IPS-NIHi7 (cell line): ENCODE results near the gene OGDH.
"Not testable (repeated sequence)": the region's sequence is repeated elsewhere in the genome, so short reads cannot be mapped to it uniquely, and the experiment has no call there.

Experiments used
- DNase-seq: peaks from one replicate; pipeline ENCODE4 v3.0.0; 2012; ENCODE audit warnings: mixed read lengths; ENCODE audit errors: extremely low spot score

The OGDH gene

GRCh38 chr7:44606341-44607140, at the start of gene OGDH:
OGDH (plus strand) TSS chr7:44606627; CDS start chr7:44624344, 17,717 bp downstream.
- DNase-seq = peak; percentile 99

DNA sequence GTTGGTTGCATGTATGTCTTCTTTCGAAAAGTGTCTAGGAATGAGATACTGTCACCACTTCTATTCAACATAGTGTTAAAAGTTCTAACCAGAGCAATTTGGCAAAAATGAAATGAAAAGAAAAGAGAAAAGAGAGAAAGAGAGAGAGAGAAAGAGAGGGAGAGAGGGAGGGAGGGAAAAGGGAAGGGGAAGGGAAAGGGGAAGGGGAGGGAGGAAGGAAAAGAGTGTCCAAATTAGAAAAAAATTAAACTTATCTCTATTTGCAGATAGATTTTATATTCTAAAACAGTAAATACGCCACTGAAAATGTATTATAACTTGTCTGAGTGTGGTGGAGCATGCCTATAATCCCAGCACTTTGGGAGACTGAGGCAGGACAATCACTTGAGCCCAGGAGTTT, 48.9 kb upstream of the OGDH start:
- DNase-seq = no peak

DNA sequence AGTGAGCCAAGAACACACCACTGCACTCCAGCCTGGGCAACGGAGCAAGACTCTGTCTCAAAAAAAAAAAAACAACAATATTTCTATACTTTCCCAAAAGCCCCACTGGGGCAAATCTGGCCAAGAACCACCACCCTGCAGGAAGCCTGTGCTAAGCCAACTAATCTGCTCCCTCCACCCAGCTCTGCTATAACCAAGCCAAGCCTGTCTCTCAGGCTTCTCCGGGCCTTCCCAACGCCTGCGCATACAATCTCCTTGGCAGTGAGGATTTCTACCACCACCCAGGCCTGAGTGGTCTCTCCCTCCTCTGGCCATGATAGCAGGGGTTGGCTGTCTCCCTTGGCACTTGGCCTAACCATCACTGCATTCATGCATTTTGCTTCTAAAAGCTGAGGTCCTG, 46.9 kb upstream of the OGDH start:
- no peak for DNase-seq

DNA sequence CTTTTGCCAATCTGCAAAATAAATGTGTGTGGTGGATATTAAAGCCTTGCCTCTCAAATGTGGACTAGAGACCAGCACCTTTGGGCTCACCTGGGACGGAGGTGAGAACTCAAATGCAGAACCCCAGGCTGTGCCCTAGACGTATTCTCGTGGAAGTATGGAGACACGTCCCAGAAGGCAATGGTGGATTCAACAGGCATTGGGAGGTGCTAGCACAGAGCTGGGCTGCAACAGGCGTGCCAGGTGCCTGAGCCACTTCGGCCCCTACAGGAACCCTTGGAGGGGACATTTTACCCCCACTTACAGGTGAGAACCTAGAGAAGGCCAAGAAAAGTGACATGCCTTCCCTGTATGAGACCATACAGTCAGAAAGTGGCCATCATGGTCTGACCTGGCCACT, 44.9 kb upstream of the OGDH start:
- DNase-seq = no peak

DNA sequence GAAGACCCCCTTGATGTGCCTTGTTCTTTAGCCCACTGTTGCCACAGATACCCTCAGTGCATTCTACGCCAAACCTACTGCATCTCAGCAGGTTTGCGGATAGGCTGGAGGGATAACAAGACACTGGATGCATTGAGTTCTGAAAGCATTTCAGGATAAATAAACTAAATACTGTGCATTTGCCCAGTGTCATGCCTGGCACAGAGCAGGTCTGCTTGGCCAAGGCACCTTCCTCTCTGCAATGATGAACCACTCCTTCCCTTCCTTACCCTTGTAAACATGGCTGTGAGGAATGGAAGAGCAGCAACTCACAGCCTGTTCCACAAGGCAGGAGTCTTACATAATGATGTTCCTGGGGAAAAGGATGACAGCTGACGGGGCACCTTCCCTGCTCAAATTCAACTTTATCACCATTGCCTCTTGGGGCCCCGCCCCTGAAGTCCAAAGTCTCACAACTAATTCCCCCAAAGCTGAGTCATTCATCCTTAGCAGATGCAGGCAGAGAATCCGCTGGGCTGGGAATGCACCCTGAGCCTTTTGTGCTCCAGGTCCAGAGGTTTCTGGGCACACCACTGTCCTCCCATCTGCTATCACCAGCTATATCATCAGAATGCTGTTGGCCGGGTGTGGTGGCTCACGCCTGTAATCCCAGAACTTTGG, 44.3 kb upstream of the OGDH start:
- DNase-seq = no peak

GRCh38 chr7:44562622-44562962, 43.8 kb upstream of the OGDH start:
- not testable (repeated sequence) for DNase-seq

DNA sequence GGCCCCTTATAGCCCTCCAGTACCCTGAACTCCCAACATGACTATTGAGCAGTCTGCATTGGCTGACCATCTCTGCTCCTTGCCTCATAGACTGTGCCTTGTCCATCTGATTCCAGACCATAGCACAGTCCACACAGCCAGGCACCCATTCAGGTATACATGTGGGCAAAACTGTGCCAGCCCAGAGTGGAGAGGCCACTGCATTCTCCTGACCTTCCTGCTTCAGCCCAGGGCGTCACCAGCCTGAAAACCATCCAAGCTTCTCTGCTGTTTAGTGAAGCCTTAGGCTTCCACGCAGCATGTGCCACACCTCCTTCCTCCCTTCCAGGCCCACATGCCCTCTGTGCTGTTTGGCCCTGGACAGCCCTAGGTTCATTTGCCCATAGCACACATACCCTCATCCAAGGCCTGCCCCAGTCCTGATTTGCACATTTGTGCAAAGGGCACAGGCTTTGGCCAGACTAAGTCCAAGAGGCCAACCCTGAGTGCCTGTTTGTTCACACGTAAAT, 43.2 kb upstream of the OGDH start:
- DNase-seq = no peak

DNA sequence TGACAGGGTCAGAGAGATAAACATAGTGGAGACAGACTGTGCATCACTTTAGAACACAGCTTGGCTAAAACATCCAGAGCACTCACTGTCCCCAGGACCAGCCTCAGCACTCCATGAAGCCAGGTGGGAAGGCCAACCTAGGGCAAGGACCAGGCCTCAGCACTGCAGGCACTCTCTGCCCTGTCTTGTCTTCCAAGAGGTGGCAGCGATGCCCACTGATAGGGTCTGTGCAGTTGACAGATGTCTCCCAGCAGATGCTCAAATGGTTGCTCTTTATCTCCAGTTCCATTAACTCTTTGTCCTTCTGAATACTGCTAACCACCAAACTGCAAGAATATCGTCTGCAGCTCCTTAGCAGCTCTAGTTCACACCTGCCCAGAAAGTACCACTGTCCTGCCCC, 41.8 kb upstream of the OGDH start:
- DNase-seq = no peak

DNA sequence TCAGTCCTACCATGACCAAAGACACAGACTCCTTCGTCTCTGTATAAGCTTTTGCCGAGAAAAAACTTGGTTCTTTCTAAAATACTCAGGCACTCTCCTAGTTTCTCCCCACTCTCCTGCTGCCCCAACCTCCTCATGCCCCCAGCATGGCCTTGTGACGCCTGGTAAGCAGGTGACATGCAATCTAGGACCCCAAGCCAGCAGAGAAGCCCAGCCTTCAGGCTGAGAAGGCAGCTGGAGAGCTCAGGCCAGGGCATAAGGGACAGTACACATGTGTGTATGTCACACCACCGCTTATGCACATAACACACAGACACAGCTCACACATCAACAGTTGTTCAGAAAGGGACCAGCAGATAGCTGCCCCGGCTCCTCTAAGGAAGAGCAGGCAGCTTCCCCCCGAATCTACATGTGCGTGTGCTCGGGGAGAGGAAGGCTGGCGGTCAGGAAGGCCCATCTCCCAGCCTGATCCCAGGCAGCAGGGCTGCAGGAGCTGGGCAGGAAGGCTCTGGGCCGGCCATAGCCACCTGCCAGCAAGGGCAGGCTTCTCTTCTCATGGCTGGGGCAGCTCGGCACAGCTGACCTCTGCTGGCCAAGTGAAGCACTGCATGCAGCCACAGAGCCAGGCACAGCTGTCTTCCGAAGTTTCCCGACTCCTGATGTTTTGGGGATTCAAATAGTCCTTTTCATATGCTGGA, 41.2 kb upstream of the OGDH start:
- peak; percentile 82 for DNase-seq

DNA sequence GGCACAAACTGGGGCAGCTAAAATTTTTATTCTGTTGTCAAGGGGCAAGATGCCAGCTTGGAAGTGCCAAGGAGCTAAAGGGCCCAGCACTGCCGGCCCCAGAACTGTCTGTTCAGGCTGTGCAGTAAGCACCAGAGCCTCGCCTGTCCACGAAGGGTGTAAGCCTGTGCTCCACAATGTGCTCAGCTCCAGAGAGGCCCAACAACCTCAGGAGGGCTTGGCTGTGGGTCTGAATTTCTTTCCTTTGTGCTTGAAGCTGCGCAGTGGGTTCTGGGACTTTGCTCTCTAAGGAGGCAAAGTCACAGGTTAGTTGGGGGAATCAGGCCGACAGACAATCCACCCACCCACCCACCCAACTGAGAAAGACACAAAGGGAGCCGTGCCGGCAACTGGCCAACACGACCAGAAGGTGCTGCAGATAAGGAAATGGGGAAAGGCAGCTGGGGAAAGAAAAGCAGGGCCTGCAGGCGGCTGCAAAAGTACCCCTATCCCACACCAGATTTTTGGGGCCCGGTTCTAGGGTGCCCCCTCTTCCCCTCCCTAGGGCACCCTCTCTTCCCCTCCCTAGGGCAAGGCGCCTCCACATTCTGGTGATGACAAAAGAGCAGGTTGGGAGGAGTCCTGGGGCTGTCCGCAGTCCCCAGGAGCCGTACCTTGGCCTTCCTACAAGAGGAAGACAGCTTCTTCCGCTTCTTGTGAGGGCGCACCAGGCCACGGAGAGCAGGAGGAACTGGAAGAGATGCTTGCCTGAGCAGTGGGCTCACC, 40.5 kb upstream of the OGDH start:
- no peak for DNase-seq

GRCh38 chr7:44566680-44567079, 39.7 kb upstream of the OGDH start:
- DNase-seq = no peak

GRCh38 chr7:44567884-44568283, 38.5 kb upstream of the OGDH start:
- DNase-seq = no peak

DNA sequence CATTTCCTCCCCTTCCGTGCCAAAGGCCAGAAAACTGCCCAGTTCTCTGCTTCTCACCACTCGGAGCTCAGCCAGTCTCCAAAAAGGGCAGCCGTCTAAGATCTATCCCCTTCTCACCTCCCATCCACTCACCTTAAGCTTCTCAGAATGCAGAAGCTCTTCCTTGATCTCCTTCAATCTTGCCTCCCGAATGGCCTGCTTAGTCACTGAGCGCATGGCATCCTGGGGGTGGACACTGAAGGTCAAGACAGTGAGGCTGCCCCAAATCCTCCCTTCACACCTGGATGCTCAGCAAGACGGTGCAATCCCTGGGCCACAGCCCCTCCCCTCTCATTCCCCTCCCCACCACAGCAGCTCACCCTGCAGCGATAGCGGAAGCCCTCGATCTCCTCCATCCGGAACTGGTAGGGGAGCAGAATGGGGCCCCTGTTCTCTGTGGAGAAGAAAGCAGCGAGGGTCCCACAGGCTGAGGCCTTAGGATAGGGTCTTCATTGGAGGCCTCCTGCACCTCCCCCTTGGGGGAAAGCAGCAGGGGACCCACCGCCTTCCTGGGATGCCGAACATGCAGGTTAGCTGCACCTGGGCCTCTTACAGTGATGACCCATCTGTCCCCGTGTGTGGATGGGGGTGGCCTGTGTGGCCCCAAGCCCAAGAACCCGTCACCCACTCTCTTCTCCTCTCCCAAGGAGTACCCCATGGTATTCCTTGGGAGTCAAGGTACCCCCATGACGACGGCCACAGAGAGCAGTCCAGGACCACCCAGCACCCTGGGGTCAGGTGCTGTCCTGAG, 37.5 kb upstream of the OGDH start:
- DNase-seq = no peak

DNA sequence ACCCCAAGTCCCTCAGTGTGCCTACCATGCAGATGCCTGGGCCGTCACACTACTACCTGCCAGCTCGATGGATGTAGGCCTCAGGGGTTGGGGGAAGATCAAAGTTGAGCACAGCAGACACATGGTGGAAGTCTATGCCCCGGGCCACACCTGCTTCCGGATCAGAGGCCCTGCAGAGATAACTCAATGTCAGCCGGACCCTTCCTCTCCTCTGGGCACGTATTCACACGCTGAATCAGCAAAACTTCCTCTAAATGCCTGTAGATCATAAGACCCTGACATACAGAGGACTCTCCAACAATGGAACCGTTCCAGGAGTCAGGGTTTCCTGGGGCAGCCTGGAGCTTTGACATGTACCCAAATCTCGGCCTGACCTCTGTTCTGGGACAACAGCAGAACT, 36.5 kb upstream of the OGDH start:
- no peak for DNase-seq

GRCh38 chr7:44572771-44573170, 33.7 kb upstream of the OGDH start:
- DNase-seq = no peak

DNA sequence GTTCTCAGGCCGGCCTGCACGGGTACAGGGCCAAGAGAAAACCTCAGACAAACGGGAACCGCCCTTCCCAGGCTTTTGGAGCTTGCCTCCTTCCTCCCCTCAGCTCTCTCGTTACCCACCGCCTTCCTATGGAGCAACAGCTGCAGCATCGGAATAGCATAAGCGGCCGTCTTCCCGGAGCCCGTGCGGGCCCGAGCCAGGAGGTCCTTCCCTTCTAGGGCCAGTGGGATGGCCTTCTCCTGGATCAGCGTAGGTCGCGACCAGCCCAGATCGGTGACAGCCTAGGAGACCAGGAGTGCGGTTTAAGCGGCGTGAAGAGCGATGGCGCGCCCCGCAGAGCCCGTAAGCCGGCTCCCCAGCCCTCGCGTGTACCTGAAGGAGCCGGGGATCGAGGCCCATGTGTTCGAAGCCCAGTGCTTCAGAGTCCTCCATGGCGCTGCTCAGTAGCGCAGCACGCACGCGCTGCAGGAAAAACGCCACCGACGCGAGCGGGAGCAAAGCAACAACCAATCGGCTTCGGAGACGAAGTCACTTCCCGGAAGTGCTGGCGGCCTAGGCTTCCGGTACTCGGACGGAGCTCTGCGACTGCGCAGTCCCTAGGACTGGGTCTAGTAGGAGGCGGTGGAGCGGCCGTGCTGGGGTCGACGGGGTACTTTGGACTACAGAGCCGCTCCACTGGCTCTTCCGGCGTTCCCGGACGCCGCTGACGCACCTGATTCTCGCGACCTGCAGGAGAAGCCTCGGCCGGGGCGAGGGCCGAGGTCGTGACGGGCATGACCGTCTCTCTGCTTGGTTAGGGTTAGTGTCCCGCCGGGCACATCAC, 32.8 kb upstream of the OGDH start, which contains the start of gene DDX56:
DDX56 (minus strand) TSS at position 445 of the 823 bp plus-strand sequence; CDS start at position 432, 13 bp downstream.
- DNase-seq = peak; percentile 96

DNA sequence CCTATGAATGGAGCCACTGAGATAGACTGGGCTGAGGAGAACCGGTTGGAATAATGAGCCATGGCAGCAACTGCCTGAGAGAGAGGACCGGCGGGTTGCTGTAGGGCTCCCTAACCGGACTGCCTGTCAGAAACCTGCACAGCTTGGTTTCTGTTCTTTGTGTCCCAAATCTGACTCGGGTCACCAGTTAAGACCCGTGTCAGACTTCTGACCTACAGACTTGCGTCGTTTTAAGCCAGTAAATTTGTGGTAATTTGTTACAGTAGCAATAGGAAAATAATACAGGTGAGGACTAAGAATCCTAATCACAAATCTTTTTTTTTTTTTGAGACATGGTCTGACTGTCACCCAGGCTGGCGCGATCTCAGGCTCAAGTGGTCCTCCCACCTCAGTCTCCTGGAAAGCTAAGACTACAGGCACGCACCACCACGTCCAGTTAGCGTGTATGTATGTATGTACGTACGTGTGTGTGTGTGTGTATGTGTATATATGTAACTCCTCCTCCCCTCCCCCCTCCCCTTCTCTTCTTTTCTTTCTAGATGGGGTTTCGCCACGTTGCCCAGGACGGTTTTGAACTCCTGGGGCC, 32.0 kb upstream of the OGDH start:
- DNase-seq = no peak

GRCh38 chr7:44575054-44575453, 31.4 kb upstream of the OGDH start:
- no peak for DNase-seq

DNA sequence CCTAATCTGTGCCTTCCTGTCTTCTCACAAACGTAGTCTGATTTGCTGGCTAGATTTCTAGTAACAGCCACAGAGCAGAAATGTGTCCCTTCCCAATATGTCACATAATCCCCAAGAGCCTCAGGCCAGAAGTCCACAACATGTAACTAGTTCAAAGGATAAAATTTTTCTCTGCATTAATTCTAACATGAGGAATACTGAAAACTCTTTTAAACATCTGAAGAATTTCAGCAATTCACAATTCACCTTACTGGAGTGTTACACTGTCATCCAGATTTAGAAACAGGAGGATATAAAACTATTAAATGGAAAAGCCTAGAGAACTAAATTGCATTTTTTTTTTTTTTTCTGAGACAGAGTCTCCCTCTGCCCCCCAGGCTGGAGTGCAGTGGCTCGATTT, 30.2 kb upstream of the OGDH start:
- no peak for DNase-seq
